ENCODE data around the gene NEK1.
"Not testable (repeated sequence)": the region's sequence is repeated elsewhere in the genome, so short reads cannot be mapped to it uniquely, and the experiment has no call there.

The NEK1 gene

GRCh38 chr4:169458575-169458974 is 153.8 kb downstream of the NEK1 start:
- Histone ChIP-seq H3K4ac (ENCODE audit: low read depth, low read length) (no peak overlapping the region), H2BK120ac (ENCODE audit: low read depth, low read length) (no peak overlapping the region), H3K9ac (ENCODE audit: low read length) (no peak overlapping the region), H3K56ac (ENCODE audit: low read length) (no peak overlapping the region), H3K18ac (ENCODE audit: low read length) (no peak overlapping the region), H3K23ac (ENCODE audit: low read length) (no peak overlapping the region), H3K27ac (ENCODE audit: low read depth, low read length) (no peak overlapping the region), H2BK5ac (ENCODE audit: low read length) (no peak overlapping the region), H3K36me3 (ENCODE audit: control insufficient read depth, insufficient read depth, low read length) (no peaks in the 10 kb centered on the region), H3K4me1 (ENCODE audit: control insufficient read depth, low read depth, low read length) (no peaks in the 10 kb centered on the region), H3K79me1 (ENCODE audit: low read length) (no peaks in the 10 kb centered on the region), H3K27me3 (ENCODE audit: insufficient read depth, low read length, poor library complexity) (no peaks in the 10 kb centered on the region), H2BK15ac (replicated peaks; ENCODE audit: low read depth) (no peak overlapping the region), H2AK5ac (ENCODE audit: low read length) (no peak overlapping the region), H3K79me2 (ENCODE audit: control insufficient read depth, insufficient read depth, low read length) (no peaks in the 10 kb centered on the region), H4K5ac (ENCODE audit: low read length) (no peak overlapping the region), H3K4me2 (ENCODE audit: low read length) (no peak overlapping the region), H4K8ac (ENCODE audit: low read depth, low read length) (no peak overlapping the region), H3K4me3 (ENCODE audit: low read length) (no peak overlapping the region)
- DNase-seq = no peak

DNA sequence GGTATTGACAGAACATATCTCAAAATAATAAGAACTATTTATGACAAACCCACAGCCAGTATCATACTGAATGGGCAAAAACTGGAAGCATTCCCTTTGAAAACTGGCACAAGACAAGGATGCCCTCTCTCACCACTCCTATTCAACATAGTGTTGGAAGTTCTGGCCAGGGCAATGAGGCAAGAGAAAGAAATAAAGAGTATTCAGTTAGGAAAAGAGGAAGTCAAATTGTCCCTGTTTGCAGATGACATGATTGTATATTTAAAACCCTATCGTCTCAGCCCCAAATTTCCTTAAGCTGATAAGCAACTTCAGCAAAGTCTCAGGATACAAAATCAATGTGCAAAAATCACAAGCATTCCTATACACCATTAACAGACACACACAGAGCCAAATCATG is 159.7 kb downstream of the NEK1 start:
- H3K9ac ChIP-seq (ENCODE audit: low read length); H2BK120ac ChIP-seq (ENCODE audit: low read depth, low read length); H3K4me1 ChIP-seq (ENCODE audit: control insufficient read depth, low read depth, low read length); H3K79me1 ChIP-seq (ENCODE audit: low read length); H4K5ac ChIP-seq (ENCODE audit: low read length); H3K56ac ChIP-seq (ENCODE audit: low read length); H3K27me3 ChIP-seq (ENCODE audit: insufficient read depth, low read length, poor library complexity); H3K4ac ChIP-seq (ENCODE audit: low read depth, low read length); H3K4me3 ChIP-seq (ENCODE audit: low read length); H3K18ac ChIP-seq (ENCODE audit: low read length); H3K27ac ChIP-seq (ENCODE audit: low read depth, low read length); H2AK5ac ChIP-seq (ENCODE audit: low read length); DNase-seq; H2BK15ac ChIP-seq (replicated peaks; ENCODE audit: low read depth); H3K36me3 ChIP-seq (ENCODE audit: control insufficient read depth, insufficient read depth, low read length); H3K79me2 ChIP-seq (ENCODE audit: control insufficient read depth, insufficient read depth, low read length); H3K4me2 ChIP-seq (ENCODE audit: low read length); H3K23ac ChIP-seq (ENCODE audit: low read length); H4K8ac ChIP-seq (ENCODE audit: low read depth, low read length); H2BK5ac ChIP-seq (ENCODE audit: low read length): not testable (repeated sequence)
- no CpG with 5 or more reads among the region's 1 CpG for WGBS (ENCODE audit: extremely low coverage, insufficient coverage, low lambda C conversion rate)

GRCh38 chr4:169448935-169449334 is 163.4 kb downstream of the NEK1 start:
- H3K4me2 ChIP-seq (ENCODE audit: low read length); H2BK15ac ChIP-seq (replicated peaks; ENCODE audit: low read depth); H3K79me2 ChIP-seq (ENCODE audit: control insufficient read depth, insufficient read depth, low read length); H4K8ac ChIP-seq (ENCODE audit: low read depth, low read length); H3K56ac ChIP-seq (ENCODE audit: low read length); H3K27me3 ChIP-seq (ENCODE audit: insufficient read depth, low read length, poor library complexity); H3K18ac ChIP-seq (ENCODE audit: low read length); DNase-seq; H3K23ac ChIP-seq (ENCODE audit: low read length); H3K4ac ChIP-seq (ENCODE audit: low read depth, low read length); H2BK5ac ChIP-seq (ENCODE audit: low read length); H3K27ac ChIP-seq (ENCODE audit: low read depth, low read length); H3K36me3 ChIP-seq (ENCODE audit: control insufficient read depth, insufficient read depth, low read length); H3K4me3 ChIP-seq (ENCODE audit: low read length); H3K9ac ChIP-seq (ENCODE audit: low read length); H3K79me1 ChIP-seq (ENCODE audit: low read length); H2BK120ac ChIP-seq (ENCODE audit: low read depth, low read length); H4K5ac ChIP-seq (ENCODE audit: low read length); H2AK5ac ChIP-seq (ENCODE audit: low read length); H3K4me1 ChIP-seq (ENCODE audit: control insufficient read depth, low read depth, low read length): not testable (repeated sequence)
- WGBS (ENCODE audit: extremely low coverage, insufficient coverage, low lambda C conversion rate) = no CpG with 5 or more reads among the region's 10 CpGs

GRCh38 chr4:169446824-169447223 is 165.6 kb downstream of the NEK1 start:
- H2AK5ac ChIP-seq (ENCODE audit: low read length) = no peak overlapping the region
- no peak overlapping the region for H4K8ac ChIP-seq (ENCODE audit: low read depth, low read length)
- no peak overlapping the region for H3K23ac ChIP-seq (ENCODE audit: low read length)
- H2BK120ac ChIP-seq (ENCODE audit: low read depth, low read length) = no peak overlapping the region
- H3K4me3 ChIP-seq (ENCODE audit: low read length) = no peak overlapping the region
- DNase-seq = no peak
- H3K18ac ChIP-seq (ENCODE audit: low read length) = no peak overlapping the region
- H2BK15ac ChIP-seq (replicated peaks; ENCODE audit: low read depth) = no peak overlapping the region
- H3K36me3 ChIP-seq (ENCODE audit: control insufficient read depth, insufficient read depth, low read length) = no peaks in the 10 kb centered on the region
- H3K27ac ChIP-seq (ENCODE audit: low read depth, low read length) = no peak overlapping the region
- no peak overlapping the region for H2BK5ac ChIP-seq (ENCODE audit: low read length)
- H3K27me3 ChIP-seq (ENCODE audit: insufficient read depth, low read length, poor library complexity) = no peaks in the 10 kb centered on the region
- no peaks in the 10 kb centered on the region for H3K79me2 ChIP-seq (ENCODE audit: control insufficient read depth, insufficient read depth, low read length)
- no peak overlapping the region for H3K4me2 ChIP-seq (ENCODE audit: low read length)
- H3K9ac ChIP-seq (ENCODE audit: low read length) = no peak overlapping the region
- no peak overlapping the region for H3K56ac ChIP-seq (ENCODE audit: low read length)
- H3K79me1 ChIP-seq (ENCODE audit: low read length) = no peaks in the 10 kb centered on the region
- WGBS (ENCODE audit: extremely low coverage, insufficient coverage, low lambda C conversion rate) = no CpG with 5 or more reads among the region's 4 CpGs
- no peaks in the 10 kb centered on the region for H3K4me1 ChIP-seq (ENCODE audit: control insufficient read depth, low read depth, low read length)
- no peak overlapping the region for H4K5ac ChIP-seq (ENCODE audit: low read length)
- no peak overlapping the region for H3K4ac ChIP-seq (ENCODE audit: low read depth, low read length)

DNA sequence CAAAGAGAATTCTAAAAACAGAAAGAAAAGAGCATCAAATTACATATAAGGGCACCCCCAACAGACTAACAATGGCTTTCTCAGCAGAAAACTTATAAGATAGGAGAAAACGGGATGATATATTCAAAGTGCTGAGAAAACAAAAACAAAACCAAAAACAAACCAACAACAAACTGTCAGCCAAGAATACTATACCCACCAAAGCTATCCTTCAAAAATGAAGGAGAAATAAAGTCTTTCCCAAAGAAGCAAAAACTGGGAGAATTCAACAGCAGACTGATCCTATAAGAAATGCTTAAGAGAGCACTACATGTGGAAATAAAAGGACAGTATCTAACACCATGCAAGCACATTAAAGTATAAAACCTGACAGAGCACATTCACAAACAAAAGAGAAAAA is 168.6 kb downstream of the NEK1 start:
- Histone ChIP-seq H3K4me3 (ENCODE audit: low read length) (no peak overlapping the region), H3K4me1 (ENCODE audit: control insufficient read depth, low read depth, low read length) (no peaks in the 10 kb centered on the region), H3K4me2 (ENCODE audit: low read length) (no peak overlapping the region), H4K5ac (ENCODE audit: low read length) (no peak overlapping the region), H3K27me3 (ENCODE audit: insufficient read depth, low read length, poor library complexity) (no peaks in the 10 kb centered on the region), H3K79me2 (ENCODE audit: control insufficient read depth, insufficient read depth, low read length) (no peaks in the 10 kb centered on the region), H3K36me3 (ENCODE audit: control insufficient read depth, insufficient read depth, low read length) (no peaks in the 10 kb centered on the region), H3K9ac (ENCODE audit: low read length) (no peak overlapping the region), H2BK5ac (ENCODE audit: low read length) (no peak overlapping the region), H3K56ac (ENCODE audit: low read length) (no peak overlapping the region), H3K18ac (ENCODE audit: low read length) (no peak overlapping the region), H2BK120ac (ENCODE audit: low read depth, low read length) (no peak overlapping the region), H3K23ac (ENCODE audit: low read length) (no peak overlapping the region), H3K79me1 (ENCODE audit: low read length) (no peaks in the 10 kb centered on the region), H3K27ac (ENCODE audit: low read depth, low read length) (no peak overlapping the region), H2BK15ac (replicated peaks; ENCODE audit: low read depth) (no peak overlapping the region), H3K4ac (ENCODE audit: low read depth, low read length) (no peak overlapping the region), H2AK5ac (ENCODE audit: low read length) (no peak overlapping the region), H4K8ac (ENCODE audit: low read depth, low read length) (no peak overlapping the region)
- DNase-seq = no peak
- WGBS (ENCODE audit: extremely low coverage, insufficient coverage, low lambda C conversion rate) = no CpG with 5 or more reads among the region's 1 CpG

DNA sequence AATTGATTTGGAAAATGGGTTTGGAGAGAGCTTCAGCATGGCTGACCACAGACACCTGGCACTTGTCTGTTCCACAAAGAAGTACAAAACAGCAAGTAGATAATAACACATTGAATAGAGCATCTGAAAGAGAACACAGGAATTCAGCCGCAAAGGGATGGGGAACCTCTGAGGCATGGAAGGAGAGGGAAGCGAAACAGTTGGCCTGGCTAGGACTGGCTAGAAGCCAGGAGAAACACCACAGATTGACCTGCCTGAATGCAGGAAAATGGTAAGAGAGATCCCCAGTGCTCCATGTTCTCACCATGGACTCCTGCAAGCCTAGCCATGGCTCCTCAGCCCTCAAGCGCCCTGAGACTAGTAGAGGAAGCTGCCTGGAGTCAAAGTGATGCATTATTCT is 171.9 kb downstream of the NEK1 start:
- no CpG with 5 or more reads among the region's 3 CpGs for WGBS (ENCODE audit: extremely low coverage, insufficient coverage, low lambda C conversion rate)
- DNase-seq = no peak
- no peak overlapping the region for H3K56ac ChIP-seq (ENCODE audit: low read length)

More for the DNA sequence above, 171.9 kb downstream of the NEK1 start:
- no peak overlapping the region for H4K5ac ChIP-seq (ENCODE audit: low read length)
- H3K4me2 ChIP-seq (ENCODE audit: low read length) = no peak overlapping the region
- H3K4me1 ChIP-seq (ENCODE audit: control insufficient read depth, low read depth, low read length) = no peaks in the 10 kb centered on the region
- H3K36me3 ChIP-seq (ENCODE audit: control insufficient read depth, insufficient read depth, low read length) = no peaks in the 10 kb centered on the region
- no peak overlapping the region for H2BK120ac ChIP-seq (ENCODE audit: low read depth, low read length)
- H3K79me2 ChIP-seq (ENCODE audit: control insufficient read depth, insufficient read depth, low read length) = no peaks in the 10 kb centered on the region
- H3K27ac ChIP-seq (ENCODE audit: low read depth, low read length) = no peak overlapping the region
- H3K4ac ChIP-seq (ENCODE audit: low read depth, low read length) = no peak overlapping the region
- H3K9ac ChIP-seq (ENCODE audit: low read length) = no peak overlapping the region
- no peaks in the 10 kb centered on the region for H3K79me1 ChIP-seq (ENCODE audit: low read length)
- no peak overlapping the region for H2BK5ac ChIP-seq (ENCODE audit: low read length)
- H2BK15ac ChIP-seq (replicated peaks; ENCODE audit: low read depth) = no peak overlapping the region
- H3K18ac ChIP-seq (ENCODE audit: low read length) = no peak overlapping the region
- no peaks in the 10 kb centered on the region for H3K27me3 ChIP-seq (ENCODE audit: insufficient read depth, low read length, poor library complexity)
- H3K4me3 ChIP-seq (ENCODE audit: low read length) = no peak overlapping the region
- no peak overlapping the region for H2AK5ac ChIP-seq (ENCODE audit: low read length)
- no peak overlapping the region for H3K23ac ChIP-seq (ENCODE audit: low read length)
- H4K8ac ChIP-seq (ENCODE audit: low read depth, low read length) = no peak overlapping the region
